Measurements from ENCODE around the gene ARSI.

ARSI gene

GRCh38 chr5:150347451-150347850 lies 44.7 kb upstream of the ARSI start (continued):
- TF ChIP-seq ZBTB44 (tag by site-specific recombination; IDR thresholded peaks at IDR 0.05): no peak
- no peak for TF ChIP-seq ZNF837 (tag by site-specific recombination; IDR thresholded peaks at IDR 0.05)

- H3K9me3 ChIP-seq (ENCODE audit: control insufficient read depth, insufficient read depth, low read depth, low read length): no peaks in the 10 kb centered on the region
- POLR2A ChIA-PET: no interaction called here
- no peaks in the 10 kb centered on the region for H3K4me1 ChIP-seq (ENCODE audit: control insufficient read depth, insufficient read depth, low read length)
- H3K27ac ChIP-seq (ENCODE audit: extremely low read depth, low read depth, low read length): no peak overlapping the region
- TF ChIP-seq ZBTB17 (tag by site-specific recombination; IDR thresholded peaks at IDR 0.05) (no peak), AEBP2 (tag by site-specific recombination; IDR thresholded peaks at IDR 0.05; ENCODE audit: borderline replicate concordance) (no peak), ZNF701 (tag by site-specific recombination; IDR thresholded peaks at IDR 0.05) (no peak), ZNF423 (tag by site-specific recombination; IDR thresholded peaks at IDR 0.05) (no peak), ZNF792 (tag by site-specific recombination; IDR thresholded peaks at IDR 0.05) (no peak), KLF16 (tag by site-specific recombination; IDR thresholded peaks at IDR 0.05) (no peak)
- no peaks in the 10 kb centered on the region for H3K36me3 ChIP-seq (ENCODE audit: control insufficient read depth in 2 of 2, insufficient read depth in 1 of 2, low read length in 2 of 2)
- CTCF ChIA-PET: no interaction called here
- H3K4me3 ChIP-seq (ENCODE audit: low read depth, low read length): no peak overlapping the region
Observed at GRCh38 chr5:150347003-150347402, 44.3 kb upstream of the ARSI start.

- POLR2A ChIA-PET: no interaction called here
- no peak overlapping the region for H3K4me3 ChIP-seq (ENCODE audit: low read depth, low read length)
- no peaks in the 10 kb centered on the region for H3K9me3 ChIP-seq (ENCODE audit: control insufficient read depth, insufficient read depth, low read depth, low read length)
- H3K27ac ChIP-seq (ENCODE audit: extremely low read depth, low read depth, low read length): no peak overlapping the region
- CTCF ChIA-PET: interaction anchor here (0.6 kb wide), 1 partner anchor 74 kb away, joined by 4 read pairs; no protein-coding TSS in a partner anchor
- no peaks in the 10 kb centered on the region for H3K4me1 ChIP-seq (ENCODE audit: control insufficient read depth, insufficient read depth, low read length)
- no peak for TF ChIP-seq ZNF416 (tag by site-specific recombination; IDR thresholded peaks at IDR 0.05)
- TF ChIP-seq ZNF513 (tag by site-specific recombination; IDR thresholded peaks at IDR 0.05): no peak
- no peak for TF ChIP-seq HIC1 (tag by site-specific recombination; IDR thresholded peaks at IDR 0.05)
- no peak for TF ChIP-seq KLF7 (tag by site-specific recombination; IDR thresholded peaks at IDR 0.05; ENCODE audit: borderline replicate concordance)
- no peak for TF ChIP-seq ZNF621 (tag by site-specific recombination; IDR thresholded peaks at IDR 0.05)
- no peak for TF ChIP-seq GLI2 (tag by site-specific recombination; IDR thresholded peaks at IDR 0.05; ENCODE audit: borderline replicate concordance, low read depth)
- H3K36me3 ChIP-seq (ENCODE audit: control insufficient read depth in 2 of 2, insufficient read depth in 1 of 2, low read length in 2 of 2): no peaks in the 10 kb centered on the region
Observed at GRCh38 chr5:150346592-150346991, 43.9 kb upstream of the ARSI start.

- Histone ChIP-seq H3K4me3 (ENCODE audit: low read depth, low read length) (no peak overlapping the region), H3K27ac (ENCODE audit: extremely low read depth, low read depth, low read length) (no peak overlapping the region), H3K36me3 (ENCODE audit: control insufficient read depth in 2 of 2, insufficient read depth in 1 of 2, low read length in 2 of 2) (no peaks in the 10 kb centered on the region), H3K4me1 (ENCODE audit: control insufficient read depth, insufficient read depth, low read length) (no peaks in the 10 kb centered on the region), H3K9me3 (ENCODE audit: control insufficient read depth, insufficient read depth, low read depth, low read length) (no peaks in the 10 kb centered on the region)
- ChIA-PET POLR2A (no interaction called here), CTCF (no interaction called here)
- TF ChIP-seq ZNF76 (tag by site-specific recombination; IDR thresholded peaks at IDR 0.05; ENCODE audit: borderline replicate concordance, low read depth) (no peak), ZNF121 (tag by site-specific recombination; IDR thresholded peaks at IDR 0.05) (0 out of 2 replicates have a peak, but pooled peaks have one; percentile 42), SCRT2 (tag by site-specific recombination; IDR thresholded peaks at IDR 0.05) (no peak), ZSCAN18 (tag by site-specific recombination; IDR thresholded peaks at IDR 0.05) (no peak)
Observed at GRCh38 chr5:150345716-150346115, 43.0 kb upstream of the ARSI start.

All from HEK293 (cell line).